BE2C (cell line): ENCODE results near the gene ZMYM2.

ENCODE experiments used
- DNase-seq: peaks from one replicate; pipeline ENCODE4 v3.0.0-alpha.2; 2020
- H3K27me3 ChIP-seq: fragments of 250-450 bp; sonication (Bioruptor Pico); 2 replicates; pipeline ENCODE4 v1.5.1; 2020; ENCODE audit warnings: mild to moderate bottlenecking
- H3K36me3 ChIP-seq: fragments of 250-450 bp; sonication (Bioruptor Pico); 2 replicates; pipeline ENCODE4 v1.5.1; 2020; ENCODE audit warnings: mild to moderate bottlenecking
- H3K4me1 ChIP-seq: fragments of 250-450 bp; sonication (Bioruptor Pico); 2 replicates; pipeline ENCODE4 v1.5.1; 2020
- H3K4me3 ChIP-seq: 2 replicates; pipeline ENCODE4 v1.5.1; 2011; ENCODE audit warnings: low read depth, low read length
- H3K9me3 ChIP-seq: fragments of 250-450 bp; sonication (Bioruptor Pico); 2 replicates; pipeline ENCODE4 v1.5.1; 2020
- TF ChIP-seq, protein P1 (sequence below): IDR thresholded peaks from 2 replicates; pipeline ENCODE4 v1.5.1; 2012; ENCODE audit warnings: mild to moderate bottlenecking, low read depth, low read length

Gene ZMYM2

GRCh38 chr13:19991531-19991930 lies 33.0 kb downstream of the ZMYM2 start:
- Histone ChIP-seq H3K9me3 (no peaks in the 10 kb centered on the region), H3K36me3 (peaks cover 50% of the 10 kb centered on the region)

DNA sequence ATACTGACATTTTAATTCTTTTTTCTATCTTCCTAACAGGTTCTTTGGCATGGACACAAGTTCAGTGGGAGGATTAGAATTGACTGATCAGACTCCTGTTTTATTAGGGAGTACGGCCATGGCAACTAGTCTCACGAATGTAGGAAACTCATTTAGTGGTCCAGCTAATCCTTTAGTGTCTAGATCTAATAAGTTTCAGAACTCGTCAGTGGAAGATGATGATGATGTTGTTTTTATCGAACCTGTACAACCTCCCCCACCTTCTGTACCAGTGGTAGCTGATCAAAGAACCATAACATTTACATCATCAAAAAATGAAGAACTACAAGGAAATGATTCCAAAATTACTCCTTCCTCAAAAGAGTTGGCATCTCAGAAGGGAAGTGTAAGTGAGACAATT lies 34.5 kb downstream of the ZMYM2 start:
- peaks cover 10% of the 10 kb centered on the region; the same call in 1 of the 2 replicates for H3K4me1 ChIP-seq
- H3K9me3 ChIP-seq: no peaks in the 10 kb centered on the region
- no peak overlapping the region for H3K4me3 ChIP-seq
- peaks cover 63% of the 10 kb centered on the region for H3K36me3 ChIP-seq
- no peak for DNase-seq
- TF ChIP-seq, protein P1, sequence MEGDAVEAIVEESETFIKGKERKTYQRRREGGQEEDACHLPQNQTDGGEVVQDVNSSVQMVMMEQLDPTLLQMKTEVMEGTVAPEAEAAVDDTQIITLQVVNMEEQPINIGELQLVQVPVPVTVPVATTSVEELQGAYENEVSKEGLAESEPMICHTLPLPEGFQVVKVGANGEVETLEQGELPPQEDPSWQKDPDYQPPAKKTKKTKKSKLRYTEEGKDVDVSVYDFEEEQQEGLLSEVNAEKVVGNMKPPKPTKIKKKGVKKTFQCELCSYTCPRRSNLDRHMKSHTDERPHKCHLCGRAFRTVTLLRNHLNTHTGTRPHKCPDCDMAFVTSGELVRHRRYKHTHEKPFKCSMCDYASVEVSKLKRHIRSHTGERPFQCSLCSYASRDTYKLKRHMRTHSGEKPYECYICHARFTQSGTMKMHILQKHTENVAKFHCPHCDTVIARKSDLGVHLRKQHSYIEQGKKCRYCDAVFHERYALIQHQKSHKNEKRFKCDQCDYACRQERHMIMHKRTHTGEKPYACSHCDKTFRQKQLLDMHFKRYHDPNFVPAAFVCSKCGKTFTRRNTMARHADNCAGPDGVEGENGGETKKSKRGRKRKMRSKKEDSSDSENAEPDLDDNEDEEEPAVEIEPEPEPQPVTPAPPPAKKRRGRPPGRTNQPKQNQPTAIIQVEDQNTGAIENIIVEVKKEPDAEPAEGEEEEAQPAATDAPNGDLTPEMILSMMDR: no peak
- H3K27me3 ChIP-seq: no peaks in the 10 kb centered on the region

More at GRCh38 chr13:19991531-19991930, 33.0 kb downstream of the ZMYM2 start:
- Histone ChIP-seq H3K27me3 (no peaks in the 10 kb centered on the region), H3K4me1 (peaks cover 10% of the 10 kb centered on the region; the same call in 1 of the 2 replicates), H3K4me3 (no peak overlapping the region)
- no peak for DNase-seq
- TF ChIP-seq, protein P1: no peak

DNA sequence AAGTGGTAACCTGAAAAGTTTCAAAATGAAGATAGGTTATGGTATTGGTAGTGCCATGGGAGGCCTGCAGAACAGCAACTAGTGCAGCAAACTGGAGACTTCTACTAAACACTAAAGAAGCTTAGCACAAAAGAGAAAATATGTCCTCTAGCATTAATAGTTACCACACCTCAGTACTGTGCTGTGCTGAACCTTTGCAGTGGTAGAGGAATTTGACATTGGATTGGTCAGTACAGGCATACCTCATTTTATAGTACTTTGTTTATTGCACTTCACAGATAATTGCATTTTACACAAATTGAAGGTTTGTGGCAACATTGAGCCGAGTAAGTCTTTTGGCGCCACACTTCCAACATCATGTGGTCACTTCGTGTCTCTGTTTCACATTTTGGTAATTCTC lies 40.4 kb downstream of the ZMYM2 start:
- Histone ChIP-seq H3K4me1 (peaks cover 9% of the 10 kb centered on the region), H3K36me3 (peaks cover 80% of the 10 kb centered on the region), H3K4me3 (no peak overlapping the region), H3K27me3 (no peaks in the 10 kb centered on the region), H3K9me3 (no peaks in the 10 kb centered on the region)
- TF ChIP-seq, protein P1: no peak
- DNase-seq: no peak

DNA sequence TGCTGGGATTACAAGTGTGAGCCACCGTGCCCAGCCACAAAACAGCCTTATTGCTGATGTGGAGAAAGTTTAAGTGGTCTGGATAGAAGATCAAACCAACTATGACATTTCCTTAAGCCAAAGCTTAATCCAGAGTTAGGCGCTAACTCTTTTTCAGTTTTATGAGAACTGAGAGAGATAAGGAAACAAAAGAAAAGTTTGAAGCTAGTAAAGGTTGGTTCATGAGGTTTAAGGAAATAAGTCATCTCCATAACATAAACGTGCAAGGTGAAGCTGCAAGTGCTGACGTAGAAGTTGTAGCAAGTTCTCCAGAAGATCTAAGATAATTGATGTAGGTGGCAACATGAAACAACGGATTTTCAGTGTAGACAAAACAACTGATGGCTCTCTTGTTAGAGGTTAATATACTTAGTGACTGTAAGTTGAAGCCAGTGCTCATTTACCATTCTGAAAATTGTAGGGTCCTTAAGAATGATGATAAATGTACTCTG lies 41.6 kb downstream of the ZMYM2 start:
- Histone ChIP-seq H3K4me3 (no peak overlapping the region), H3K36me3 (peaks cover 80% of the 10 kb centered on the region), H3K4me1 (peaks cover 9% of the 10 kb centered on the region), H3K9me3 (no peaks in the 10 kb centered on the region), H3K27me3 (no peaks in the 10 kb centered on the region)
- DNase-seq: no peak
- TF ChIP-seq, protein P1: no peak

DNA sequence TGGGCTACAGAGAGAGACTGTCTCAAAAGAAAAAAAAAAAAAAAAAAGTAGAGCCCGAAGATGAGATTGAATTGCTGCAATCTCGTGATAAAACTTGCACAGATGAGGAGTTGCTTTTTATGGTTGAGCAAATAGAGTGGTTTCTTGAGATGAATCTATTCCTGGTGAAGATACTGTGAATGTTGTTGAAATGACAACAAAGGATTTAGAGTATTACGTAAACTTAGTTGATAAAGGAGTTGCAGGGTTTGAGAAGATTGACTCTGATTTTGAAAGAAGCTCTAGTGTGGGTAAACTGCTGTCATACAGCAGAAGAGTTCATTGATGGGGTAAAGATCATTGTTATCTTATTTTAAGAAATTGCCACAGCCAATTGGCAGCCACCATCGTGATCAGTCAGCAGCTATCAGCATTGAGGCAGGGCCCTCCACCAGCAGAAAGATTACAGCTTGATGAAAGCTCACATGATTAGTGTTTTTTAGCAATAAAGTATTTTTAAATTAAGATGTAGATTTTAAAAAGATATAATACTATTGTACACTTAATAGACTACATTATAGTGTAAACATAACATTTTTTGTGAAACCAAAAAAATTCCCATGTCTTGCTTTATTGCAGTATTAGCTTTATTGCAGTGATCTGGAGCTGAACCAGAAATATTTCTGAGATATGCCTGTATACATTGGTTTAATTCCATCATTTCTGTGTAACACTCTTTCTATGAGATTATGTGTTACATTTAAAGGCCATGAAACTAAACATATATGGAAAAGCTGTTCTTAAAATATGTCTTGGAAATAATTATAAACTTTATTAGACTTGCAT lies 43.1 kb downstream of the ZMYM2 start:
- H3K9me3 ChIP-seq: no peaks in the 10 kb centered on the region
- peaks cover 83% of the 10 kb centered on the region for H3K36me3 ChIP-seq
- TF ChIP-seq, protein P1: no peak
- no peak for DNase-seq
- no peaks in the 10 kb centered on the region for H3K27me3 ChIP-seq
- H3K4me1 ChIP-seq: peaks cover 9% of the 10 kb centered on the region
- H3K4me3 ChIP-seq: no peak overlapping the region

GRCh38 chr13:20002787-20003186 lies 44.3 kb downstream of the ZMYM2 start:
- TF ChIP-seq, protein P1: no peak
- no peaks in the 10 kb centered on the region for H3K27me3 ChIP-seq
- no peak for DNase-seq
- H3K36me3 ChIP-seq: peaks cover 83% of the 10 kb centered on the region
- no peak overlapping the region for H3K4me3 ChIP-seq
- H3K9me3 ChIP-seq: no peaks in the 10 kb centered on the region
- peaks cover 9% of the 10 kb centered on the region for H3K4me1 ChIP-seq
